GM21528 (cell line): ENCODE data around the gene FCRLA.
"Not testable (repeated sequence)": the region's sequence is repeated elsewhere in the genome, so short reads cannot be mapped to it uniquely, and the experiment has no call there.

Experiments
- ATAC-seq: cut with Tn5 transposase; IDR thresholded peaks from one replicate; pipeline ENCODE4 v1.9.1; 2021; ENCODE audit warnings: mild to moderate bottlenecking, moderate library complexity; ENCODE audit not compliant: unreplicated experiment, low FRiP score

Gene FCRLA, protein sequence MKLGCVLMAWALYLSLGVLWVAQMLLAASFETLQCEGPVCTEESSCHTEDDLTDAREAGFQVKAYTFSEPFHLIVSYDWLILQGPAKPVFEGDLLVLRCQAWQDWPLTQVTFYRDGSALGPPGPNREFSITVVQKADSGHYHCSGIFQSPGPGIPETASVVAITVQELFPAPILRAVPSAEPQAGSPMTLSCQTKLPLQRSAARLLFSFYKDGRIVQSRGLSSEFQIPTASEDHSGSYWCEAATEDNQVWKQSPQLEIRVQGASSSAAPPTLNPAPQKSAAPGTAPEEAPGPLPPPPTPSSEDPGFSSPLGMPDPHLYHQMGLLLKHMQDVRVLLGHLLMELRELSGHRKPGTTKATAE

GRCh38 chr1:161706482-161707347, at the start of gene FCRLA:
Gene FCRLA (plus strand): TSS chr1:161707229. CDS start chr1:161707265, 36 bp downstream.
- peak; percentile 64 for ATAC-seq

GRCh38 chr1:161658524-161658923, 48.5 kb upstream of the FCRLA start:
- ATAC-seq, result not testable (repeated sequence)

- ATAC-seq, result not testable (repeated sequence)
These were observed 45.2 kb upstream of the FCRLA start for GRCh38 chr1:161661660-161662311.

GRCh38 chr1:161662684-161663339, 44.2 kb upstream of the FCRLA start, which contains the start of gene FCGR2B:
Gene FCGR2B (plus strand): TSS chr1:161663143. CDS start chr1:161663242, 99 bp downstream.
- peak; percentile 69 for ATAC-seq

GRCh38 chr1:161663569-161663968, 43.5 kb upstream of the FCRLA start:
- ATAC-seq, result not testable (repeated sequence)

GRCh38 chr1:161664689-161665088, 42.3 kb upstream of the FCRLA start:
- ATAC-seq, result not testable (repeated sequence)

- ATAC-seq, result not testable (repeated sequence)
These were observed 35.7 kb upstream of the FCRLA start for GRCh38 chr1:161671045-161672020.

- not testable (repeated sequence) for ATAC-seq
These were observed 33.6 kb upstream of the FCRLA start for GRCh38 chr1:161673437-161673836.

- not testable (repeated sequence) for ATAC-seq
These were observed 32.6 kb upstream of the FCRLA start for GRCh38 chr1:161674447-161674846.

- not testable (repeated sequence) for ATAC-seq
These were observed 32.1 kb upstream of the FCRLA start for GRCh38 chr1:161674908-161675307.

DNA sequence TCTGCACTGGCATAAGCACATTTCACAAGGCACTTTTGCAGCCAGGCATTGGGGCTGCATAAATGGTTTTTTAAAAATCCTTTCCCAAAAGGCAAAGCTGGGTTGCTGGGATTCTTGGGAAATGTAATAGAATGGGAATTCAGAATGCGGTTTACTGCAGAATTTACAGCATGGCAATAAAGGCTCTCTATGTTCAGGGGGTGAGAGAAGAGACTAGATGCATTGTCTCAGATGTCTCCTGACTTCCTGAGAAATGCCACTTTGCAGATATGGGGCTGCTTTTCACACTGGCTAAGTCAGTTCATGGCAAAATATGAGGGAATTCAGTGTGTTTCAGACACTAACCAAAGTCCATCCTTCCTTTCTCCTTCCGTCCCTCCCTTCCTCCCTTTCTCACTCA, 30.6 kb upstream of the FCRLA start:
- no peak for ATAC-seq

GRCh38 chr1:161676958-161677689, 29.9 kb upstream of the FCRLA start:
- ATAC-seq, result no peak

DNA sequence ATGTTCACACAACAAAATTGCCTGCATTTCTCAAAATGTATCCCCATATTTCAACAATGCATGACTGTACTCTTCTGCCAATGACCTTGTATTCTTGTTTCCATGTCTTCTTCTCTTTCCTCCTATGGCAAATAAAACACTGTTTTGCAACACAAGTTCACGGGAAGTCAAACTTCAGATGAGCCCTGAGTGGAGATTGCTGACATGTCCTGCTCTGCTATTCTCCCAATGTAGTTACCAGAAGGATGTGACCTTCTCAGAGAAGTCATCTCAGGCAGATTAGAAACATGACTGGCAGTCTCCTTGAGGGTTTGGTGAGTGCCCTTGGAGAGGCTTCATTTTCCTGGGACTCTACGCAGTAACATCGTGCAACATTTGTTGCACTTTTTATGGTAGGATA, 28.5 kb upstream of the FCRLA start:
- no peak for ATAC-seq

GRCh38 chr1:161681879-161682278, 25.1 kb upstream of the FCRLA start:
- ATAC-seq, result no peak

DNA sequence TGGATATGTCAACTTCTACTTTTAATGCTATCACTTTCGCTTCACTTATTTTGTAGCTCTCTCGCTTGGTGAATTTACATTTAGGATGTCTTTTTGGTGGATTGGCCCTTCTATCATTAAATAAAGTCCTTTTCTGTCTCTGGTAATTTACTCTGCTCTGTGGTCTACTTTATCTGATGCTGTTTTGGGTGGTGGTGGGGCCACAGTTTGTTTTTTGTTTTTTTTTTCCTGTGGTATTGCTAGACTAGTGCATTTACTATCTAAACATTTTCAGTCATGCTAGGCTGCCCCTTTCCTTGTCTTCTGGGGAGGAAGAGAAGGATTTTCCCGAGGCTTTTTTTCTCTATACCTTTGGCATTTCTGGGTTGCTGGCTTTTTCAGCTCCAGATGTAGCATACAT, 18.1 kb upstream of the FCRLA start:
- no peak for ATAC-seq

GRCh38 chr1:161691846-161692245, 15.2 kb upstream of the FCRLA start:
- no peak for ATAC-seq

GRCh38 chr1:161693020-161693712, 13.9 kb upstream of the FCRLA start:
- not testable (repeated sequence) for ATAC-seq

- ATAC-seq, result not testable (repeated sequence)
These were observed 8.7 kb upstream of the FCRLA start for GRCh38 chr1:161698302-161698701.
